HG02798 (cell line): ENCODE results near the gene KRTAP9-3.
"Not testable (repeated sequence)": the region's sequence is repeated elsewhere in the genome, so short reads cannot be mapped to it uniquely, and the experiment has no call there.

Experiments
- ATAC-seq: cut with Tn5 transposase; IDR thresholded peaks from one replicate; pipeline ENCODE4 v1.9.1; 2021; ENCODE audit warnings: mild to moderate bottlenecking; ENCODE audit not compliant: unreplicated experiment, poor library complexity

KRTAP9-3 gene

GRCh38 chr17:41249637-41250240 is 17.5 kb downstream of the KRTAP9-3 start, which contains the start of gene KRTAP9-4:
KRTAP9-4 (plus strand) TSS chr17:41249687; CDS start chr17:41249721, 34 bp downstream.
- ATAC-seq = not testable (repeated sequence)

GRCh38 chr17:41251261-41251660 is 19.0 kb downstream of the KRTAP9-3 start:
- no peak for ATAC-seq

DNA sequence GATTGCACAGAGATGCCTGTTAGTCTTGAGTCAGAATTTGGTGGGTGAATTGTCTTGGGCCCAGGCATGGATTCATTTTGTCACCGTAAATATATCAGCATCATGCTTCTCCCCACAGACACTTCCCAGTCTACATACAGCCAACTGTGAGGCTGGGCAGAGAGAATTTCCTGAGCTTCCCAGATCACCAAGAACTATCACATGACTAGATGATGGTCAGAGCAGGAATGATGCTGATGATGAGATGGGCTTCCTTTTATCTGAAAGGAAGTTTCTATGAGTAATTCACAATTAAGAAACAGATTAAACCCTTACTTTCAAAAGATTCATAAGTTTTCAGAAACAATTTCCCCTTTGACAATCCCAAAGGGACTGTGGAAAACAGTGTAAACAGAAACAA is 22.6 kb downstream of the KRTAP9-3 start:
- no peak for ATAC-seq

DNA sequence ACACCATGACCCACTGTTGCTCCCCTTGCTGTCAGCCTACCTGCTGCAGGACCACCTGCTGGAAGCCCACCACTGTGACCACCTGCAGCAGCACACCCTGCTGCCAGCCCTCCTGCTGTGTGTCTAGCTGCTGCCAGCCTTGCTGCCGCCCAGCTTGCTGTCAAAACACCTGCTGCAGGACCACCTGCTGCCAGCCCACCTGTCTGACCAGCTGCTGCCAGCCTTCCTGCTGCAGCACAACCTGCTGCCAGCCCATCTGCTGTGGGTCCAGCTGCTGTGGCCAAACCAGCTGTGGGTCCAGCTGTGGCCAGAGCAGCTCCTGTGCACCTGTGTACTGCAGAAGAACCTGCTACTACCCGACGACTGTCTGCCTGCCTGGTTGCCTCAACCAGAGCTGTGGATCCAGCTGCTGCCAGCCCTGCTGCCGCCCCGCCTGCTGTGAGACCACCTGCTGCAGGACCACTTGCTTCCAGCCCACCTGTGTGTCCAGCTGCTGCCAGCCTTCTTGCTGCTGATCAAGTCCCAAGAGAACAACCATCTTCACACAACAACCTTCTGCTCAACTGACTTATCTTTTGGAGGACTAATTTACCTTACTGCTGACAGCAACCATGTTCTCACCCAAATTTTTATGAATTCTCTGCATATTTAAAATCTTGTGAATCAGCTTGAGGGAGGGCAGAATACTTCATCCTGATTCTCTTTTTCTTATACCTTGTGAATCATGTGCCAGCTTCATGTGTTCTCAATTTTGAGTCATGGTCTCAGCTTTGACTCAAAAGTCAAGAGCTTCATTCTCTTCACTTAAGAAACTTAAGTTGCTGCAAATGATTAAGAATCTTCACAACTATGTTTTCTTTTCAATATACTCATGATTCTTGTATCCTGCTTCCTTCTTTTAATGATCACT is 23.4 kb downstream of the KRTAP9-3 start, which contains the start of gene KRTAP9-9:
KRTAP9-9 (plus strand) TSS at position 4 of the 910 bp plus-strand sequence.
- not testable (repeated sequence) for ATAC-seq

- no peak for ATAC-seq
Observed at GRCh38 chr17:41256291-41256685, 24.0 kb downstream of the KRTAP9-3 start.

- no peak for ATAC-seq
Observed at GRCh38 chr17:41258406-41258805, 26.2 kb downstream of the KRTAP9-3 start.

DNA sequence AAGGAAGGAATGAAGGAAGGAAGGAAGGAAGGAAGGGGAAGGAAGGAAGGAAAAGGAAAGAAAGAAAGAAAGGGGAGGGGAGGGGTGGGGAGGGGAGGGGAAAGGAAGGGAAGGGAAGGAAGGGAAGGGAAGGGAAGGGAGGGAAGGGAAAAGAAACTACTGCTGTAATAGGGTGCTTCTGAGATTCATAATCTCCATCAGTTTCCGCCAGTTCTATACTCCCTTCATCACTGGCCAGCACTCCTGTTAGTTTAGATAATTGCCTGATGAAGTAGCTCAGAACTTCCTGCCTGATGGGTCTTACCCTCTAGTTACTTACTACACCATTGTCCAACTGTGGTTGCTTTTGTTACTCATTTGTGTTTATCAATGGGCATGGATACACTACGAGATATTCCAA is 31.0 kb downstream of the KRTAP9-3 start:
- ATAC-seq = no peak

GRCh38 chr17:41264599-41264998 is 32.4 kb downstream of the KRTAP9-3 start:
- no peak for ATAC-seq

- ATAC-seq = no peak
Observed at GRCh38 chr17:41265078-41265477, 32.8 kb downstream of the KRTAP9-3 start, which contains the start of gene KRTAP9-6. KRTAP9-6 (plus strand) TSS chr17:41265378; CDS start chr17:41265378, 0 bp downstream.

DNA sequence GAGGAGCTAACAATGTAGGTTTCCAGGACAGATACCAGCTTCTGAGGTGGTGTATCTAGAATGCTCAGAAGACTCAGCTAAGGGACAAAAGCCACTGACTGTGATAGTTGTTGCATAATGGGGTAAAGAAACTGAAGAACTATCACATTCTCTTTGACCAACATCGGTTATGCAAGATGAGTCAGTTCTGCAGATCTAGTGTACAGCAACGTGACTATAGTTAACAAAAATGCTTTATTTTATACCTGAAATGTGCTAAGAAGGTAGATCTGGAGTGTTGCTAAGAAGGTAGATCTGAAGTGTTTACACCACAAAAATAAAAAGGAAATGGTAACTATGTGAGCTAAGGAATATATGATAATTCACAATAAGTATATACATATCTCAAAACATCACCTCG is 35.5 kb downstream of the KRTAP9-3 start:
- no peak for ATAC-seq

GRCh38 chr17:41271323-41271722 is 39.1 kb downstream of the KRTAP9-3 start:
- not testable (repeated sequence) for ATAC-seq

GRCh38 chr17:41271858-41272257 is 39.6 kb downstream of the KRTAP9-3 start:
- ATAC-seq = no peak

- not testable (repeated sequence) for ATAC-seq
Observed at GRCh38 chr17:41275648-41276190, 43.5 kb downstream of the KRTAP9-3 start, which contains the start of gene KRTAP9-7. KRTAP9-7 (plus strand) TSS chr17:41275698; CDS start chr17:41275698, 0 bp downstream.

DNA sequence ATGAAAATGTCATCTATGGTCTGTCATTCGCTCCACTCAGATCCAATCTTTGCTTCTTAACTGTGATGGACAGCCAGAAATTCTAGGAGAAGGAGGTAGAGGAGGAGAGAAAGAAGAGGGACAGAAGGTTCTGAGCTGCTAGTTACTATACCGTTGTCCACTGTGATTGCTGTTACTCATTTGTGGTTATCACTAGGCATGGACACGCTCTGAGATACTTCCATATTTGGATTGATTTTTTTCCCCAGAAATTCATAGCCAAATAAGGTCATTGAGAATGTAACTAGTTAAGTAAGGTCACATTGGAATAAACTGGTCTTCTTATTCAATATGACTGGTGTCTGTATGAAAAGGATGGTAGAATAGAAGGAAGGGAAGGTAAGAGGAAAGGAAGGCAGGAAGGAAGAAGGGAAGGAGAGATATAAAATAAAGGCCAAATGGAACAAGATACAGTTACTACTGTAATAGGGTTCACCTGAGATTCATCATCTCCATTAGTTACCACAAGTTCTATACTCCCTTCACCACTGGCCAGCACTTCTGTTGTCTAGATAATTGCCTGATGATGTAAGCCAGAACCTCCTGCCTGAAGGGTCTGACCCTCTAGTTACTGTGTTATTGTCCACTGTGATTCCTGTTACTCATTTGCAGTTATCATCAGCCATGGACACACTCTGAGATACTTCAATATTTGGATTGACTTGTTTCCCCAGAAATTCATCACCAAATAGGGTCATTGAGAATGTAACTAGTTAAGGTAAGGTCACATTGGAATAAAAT is 46.1 kb downstream of the KRTAP9-3 start:
- no peak for ATAC-seq
